GM19351 (cell line): ENCODE results near the gene MAP3K14.

Source experiments
- ATAC-seq: cut with Tn5 transposase; IDR thresholded peaks from one replicate; pipeline ENCODE4 v1.9.1; 2021; ENCODE audit warnings: mild to moderate bottlenecking, moderate library complexity; ENCODE audit not compliant: unreplicated experiment

MAP3K14 gene

DNA sequence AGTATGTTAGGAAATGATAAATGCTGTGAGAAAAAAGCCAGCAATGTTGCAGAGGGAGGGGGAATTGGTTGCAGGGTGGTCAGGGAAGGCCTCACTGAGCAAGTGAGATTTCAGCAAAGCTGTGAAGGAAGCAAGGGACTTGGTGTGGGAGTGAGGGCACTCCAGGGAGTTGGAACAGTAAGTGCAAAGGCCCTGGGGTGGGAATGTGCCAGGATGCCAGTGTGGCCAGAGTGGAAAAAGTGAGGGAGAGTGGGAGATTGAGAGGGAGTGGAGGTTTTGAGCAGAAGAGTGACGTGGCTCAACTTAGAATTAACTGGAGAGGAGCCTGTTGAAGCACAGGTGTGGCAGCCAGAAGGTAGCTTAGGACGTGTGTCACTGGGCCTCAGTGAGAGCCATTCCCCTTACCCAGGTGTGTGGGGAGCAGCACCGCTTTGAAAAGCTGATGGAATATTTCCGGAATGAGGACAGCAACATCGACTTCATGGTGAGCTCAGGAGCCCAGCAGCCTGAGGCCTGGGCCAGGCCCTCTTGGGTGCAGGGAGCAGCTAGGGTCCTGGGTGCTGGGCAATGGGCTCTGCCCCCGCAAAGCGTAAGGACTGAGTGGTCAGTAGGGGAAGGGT is 78.6 kb downstream of the MAP3K14 start:
- no peak for ATAC-seq

GRCh38 chr17:45237686-45238085 is 79.1 kb downstream of the MAP3K14 start:
- ATAC-seq, result no peak

DNA sequence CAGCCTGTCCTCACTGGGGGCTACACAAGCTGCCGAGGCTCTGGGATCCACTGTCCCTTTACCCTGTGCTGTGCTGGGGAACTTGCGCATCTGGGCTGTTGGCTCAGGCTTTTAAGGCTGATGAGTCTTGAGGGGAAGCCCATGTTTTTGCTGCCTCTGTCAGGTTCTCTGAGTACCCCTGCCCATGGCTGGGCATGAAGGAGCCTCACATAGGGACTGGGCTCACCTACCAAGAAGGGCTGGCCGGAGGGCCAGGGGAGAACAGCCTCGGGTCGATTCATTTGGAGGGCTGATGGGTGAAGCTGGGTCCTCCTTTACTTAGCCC is 80.6 kb downstream of the MAP3K14 start:
- ATAC-seq, result no peak

DNA sequence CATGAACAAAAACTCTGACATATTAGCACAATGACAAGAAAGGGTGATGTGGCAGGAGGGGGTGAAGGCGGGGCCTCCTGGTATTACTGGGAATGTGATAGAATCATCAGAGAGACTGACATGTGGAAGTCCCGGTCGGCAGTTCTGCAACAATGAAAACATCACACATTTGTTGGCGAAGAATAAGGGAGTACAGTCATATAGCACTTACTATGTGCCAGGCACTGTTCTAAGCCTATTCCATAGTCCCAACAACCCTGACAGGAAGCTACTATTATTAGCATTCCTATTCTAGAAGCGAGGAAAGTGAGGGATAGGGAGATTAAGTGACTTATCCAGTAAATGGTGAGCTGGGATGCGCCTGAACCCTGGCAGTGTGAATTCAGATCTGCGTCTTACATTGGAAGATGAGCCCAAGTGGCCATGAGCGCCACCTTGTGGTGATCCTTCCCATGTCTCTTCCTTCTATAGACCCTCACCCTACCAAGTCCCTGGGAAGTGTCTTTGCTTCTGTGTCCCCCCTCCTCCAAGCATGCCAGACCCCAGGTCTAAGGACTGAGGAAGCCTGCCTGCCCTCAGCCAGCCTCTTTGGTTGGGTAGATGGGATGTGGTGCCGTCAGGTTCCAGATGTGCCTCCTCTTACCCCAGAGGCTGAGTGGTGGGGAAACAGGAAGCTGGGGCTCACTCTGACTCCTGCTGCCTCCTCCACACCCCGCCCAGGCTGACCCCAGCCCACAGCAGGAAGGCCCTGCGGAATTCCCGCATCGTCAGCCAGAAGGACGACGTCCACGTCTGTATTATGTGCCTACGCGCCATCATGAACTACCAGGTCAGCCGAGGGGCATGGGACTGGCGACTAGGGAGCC is 81.2 kb downstream of the MAP3K14 start:
- no peak for ATAC-seq

GRCh38 chr17:45234641-45235415 is 82.0 kb downstream of the MAP3K14 start:
- no peak for ATAC-seq

DNA sequence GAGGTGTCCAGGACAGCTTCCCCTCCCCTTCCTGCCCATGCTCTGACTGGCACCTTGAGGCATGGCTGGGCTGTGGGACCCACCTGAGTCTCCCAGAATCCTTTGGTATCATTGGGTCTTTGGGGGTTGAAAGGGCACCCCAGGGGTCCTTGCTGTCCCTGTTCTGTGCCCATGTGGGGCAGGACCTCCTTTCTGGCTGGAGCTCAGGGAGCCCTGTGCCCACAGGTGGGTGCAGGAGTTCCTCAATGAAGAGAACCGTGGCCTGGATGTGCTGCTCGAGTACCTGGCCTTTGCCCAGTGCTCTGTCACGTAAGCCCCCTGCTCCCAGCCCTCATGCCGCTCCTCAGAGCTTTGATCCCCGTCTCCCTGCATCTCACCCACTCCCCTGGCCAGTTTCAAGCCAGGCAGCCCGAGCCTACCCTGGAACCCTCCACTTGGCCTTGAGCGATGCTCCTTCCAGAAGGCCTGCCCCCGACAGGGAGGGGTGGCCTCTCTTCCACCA is 83.3 kb downstream of the MAP3K14 start:
- no peak for ATAC-seq

DNA sequence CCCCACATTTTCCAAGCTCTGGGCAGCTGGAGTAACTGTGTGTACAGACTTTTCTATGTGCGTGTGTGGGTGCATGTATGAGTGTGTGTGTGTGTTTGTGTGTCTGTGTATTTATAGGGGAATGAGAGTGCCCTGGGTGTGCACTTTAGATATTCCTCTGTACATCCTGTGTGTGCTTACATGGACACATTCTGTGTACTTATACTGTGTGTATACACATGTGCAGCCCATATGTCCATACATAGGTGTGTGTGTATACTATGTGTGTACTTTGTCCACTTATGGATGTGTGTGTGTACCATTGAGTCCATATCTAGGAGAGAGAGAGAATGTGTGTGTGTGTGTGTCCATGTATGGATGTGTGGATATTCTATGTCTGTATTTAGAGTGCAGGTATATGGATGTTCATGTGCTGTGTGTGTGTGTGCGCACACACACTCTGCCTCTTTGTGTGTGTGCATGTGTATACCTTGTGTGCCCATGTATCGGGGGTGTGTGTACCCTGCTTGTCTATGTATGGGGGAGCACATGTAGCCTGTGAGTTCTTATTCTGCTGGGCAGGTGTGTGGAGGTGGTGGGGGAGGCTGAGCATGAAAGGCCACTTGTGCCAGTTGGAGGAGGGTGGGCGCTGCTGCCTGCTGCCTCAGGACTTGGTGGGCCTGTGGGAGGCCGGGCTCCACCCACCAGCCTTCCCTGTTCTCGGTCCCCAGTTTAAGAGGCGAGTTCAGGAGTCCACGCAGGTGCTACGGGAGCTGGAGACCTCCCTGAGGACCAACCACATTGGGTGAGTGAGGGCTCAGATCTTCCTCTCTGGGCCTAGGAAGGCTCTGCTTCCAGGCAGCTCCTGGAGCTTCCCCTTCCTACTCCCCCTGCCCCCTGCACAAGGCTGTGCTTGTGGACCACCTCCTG is 84.1 kb downstream of the MAP3K14 start:
- no peak for ATAC-seq

GRCh38 chr17:45231481-45232116 is 85.2 kb downstream of the MAP3K14 start:
- ATAC-seq, result no peak

GRCh38 chr17:45230787-45231480 is 85.9 kb downstream of the MAP3K14 start:
- no peak for ATAC-seq

DNA sequence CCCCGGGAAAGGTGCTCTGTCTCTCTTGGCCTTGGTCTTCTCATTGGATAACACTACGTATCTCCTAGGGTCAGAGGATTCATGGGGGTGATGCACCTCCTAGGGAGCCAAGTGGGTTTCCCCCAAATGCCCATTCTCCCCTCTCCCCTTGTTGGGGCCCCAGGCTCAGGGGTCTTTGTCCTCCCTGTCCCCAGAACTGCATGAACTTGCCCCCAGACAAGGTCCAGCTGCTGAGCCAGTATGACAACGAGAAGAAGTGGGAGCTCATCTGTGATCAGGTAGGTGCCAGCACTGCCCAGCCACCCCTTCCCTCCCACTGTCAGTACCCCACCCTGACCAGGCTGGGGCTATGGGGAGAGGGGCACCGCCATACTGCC is 86.4 kb downstream of the MAP3K14 start:
- no peak for ATAC-seq

GRCh38 chr17:45229681-45230409 is 87.0 kb downstream of the MAP3K14 start:
- ATAC-seq, result no peak

DNA sequence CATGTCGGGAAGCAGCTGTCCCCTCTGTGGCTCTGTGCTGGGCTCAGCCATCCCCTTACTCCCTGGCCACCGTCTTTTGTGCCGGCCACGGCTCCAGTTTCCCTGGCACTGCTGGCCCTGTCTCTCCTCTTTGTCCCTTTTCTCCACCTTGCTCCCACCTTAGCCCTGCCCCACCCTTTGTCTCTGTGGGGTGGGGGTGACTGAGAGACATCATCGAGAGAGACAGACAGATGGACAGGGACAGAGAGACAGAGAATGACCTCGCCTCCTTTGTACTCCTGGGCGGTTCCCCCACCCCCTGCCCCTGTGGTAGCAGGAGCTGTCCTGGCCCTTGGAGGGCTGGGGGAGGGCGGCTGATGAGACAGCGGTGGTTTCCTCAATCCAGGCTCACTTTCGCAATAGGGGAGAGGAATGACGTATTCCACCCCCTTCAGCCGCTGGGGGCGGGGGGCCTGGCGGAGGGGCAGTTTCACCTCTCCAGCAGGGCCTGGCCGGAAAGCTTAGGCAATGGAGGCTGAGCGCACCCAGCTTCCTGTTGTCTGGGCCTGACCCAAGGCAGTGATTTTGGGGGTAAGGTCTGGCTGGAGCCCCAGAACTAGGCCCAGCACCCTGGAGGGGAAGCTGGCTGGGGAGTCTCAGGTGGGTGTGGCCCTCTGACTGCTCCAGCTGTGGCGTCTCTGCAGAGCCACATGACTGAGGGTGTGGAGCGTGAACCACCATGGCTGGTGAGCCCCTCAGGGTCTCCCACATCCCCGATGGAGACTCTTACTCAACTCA is 87.9 kb downstream of the MAP3K14 start:
- ATAC-seq, result peak; percentile 39

GRCh38 chr17:45227926-45228762 is 88.7 kb downstream of the MAP3K14 start:
- no peak for ATAC-seq

- no peak for ATAC-seq
Measured at GRCh38 chr17:45227101-45227925, 89.5 kb downstream of the MAP3K14 start.

DNA sequence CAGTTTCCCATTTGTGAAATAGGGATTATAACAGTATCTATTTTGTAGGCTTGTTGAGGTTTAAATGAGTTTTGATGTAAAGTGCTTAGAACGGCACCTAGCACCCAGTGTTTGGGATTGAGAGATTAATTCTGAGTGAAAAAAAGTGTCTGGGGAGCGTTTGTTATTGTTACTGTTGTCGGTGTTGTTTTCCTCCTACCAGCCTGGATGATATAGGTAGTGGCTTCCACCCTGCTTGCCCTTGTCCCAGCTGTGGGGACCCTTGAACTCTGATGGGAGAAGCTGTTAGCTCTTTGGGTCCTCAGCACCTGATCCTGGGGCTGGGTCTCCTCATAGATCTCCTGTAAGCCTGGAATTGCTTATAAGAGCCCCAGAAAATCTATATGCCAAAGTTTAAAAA is 90.2 kb downstream of the MAP3K14 start:
- no peak for ATAC-seq

DNA sequence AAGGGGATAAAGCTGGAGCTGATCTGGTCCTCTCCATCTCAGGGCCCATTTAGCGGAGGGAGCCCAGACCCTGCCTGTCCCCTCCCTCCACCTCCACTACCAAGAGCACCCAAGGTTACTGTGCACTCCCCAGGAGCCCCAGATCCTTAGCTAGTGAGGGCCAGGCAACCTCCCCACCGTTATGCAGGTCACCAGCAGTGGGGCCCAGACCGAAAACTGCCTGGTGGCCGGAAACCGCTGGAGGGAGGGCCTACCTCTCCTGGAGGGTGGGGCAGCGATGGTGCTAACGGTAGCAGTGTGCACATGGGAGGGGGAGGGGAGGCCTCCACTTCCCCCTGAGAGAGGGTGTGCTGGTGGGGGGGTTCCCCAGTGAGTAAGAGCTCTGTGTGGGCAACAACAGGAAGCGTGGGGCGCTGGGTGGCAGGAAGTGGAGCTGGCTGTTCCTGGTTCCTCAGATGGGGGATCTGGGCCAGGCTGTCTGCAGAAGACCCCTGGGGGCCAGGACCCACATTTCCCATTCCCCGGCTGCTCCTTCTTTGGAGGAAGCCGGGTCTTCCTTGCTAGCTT is 90.8 kb downstream of the MAP3K14 start:
- ATAC-seq, result peak; percentile 39
